ENCODE data around the gene LDHB.
"Not testable (repeated sequence)": the region's sequence is repeated elsewhere in the genome, so short reads cannot be mapped to it uniquely, and the experiment has no call there.

The LDHB gene

DNA sequence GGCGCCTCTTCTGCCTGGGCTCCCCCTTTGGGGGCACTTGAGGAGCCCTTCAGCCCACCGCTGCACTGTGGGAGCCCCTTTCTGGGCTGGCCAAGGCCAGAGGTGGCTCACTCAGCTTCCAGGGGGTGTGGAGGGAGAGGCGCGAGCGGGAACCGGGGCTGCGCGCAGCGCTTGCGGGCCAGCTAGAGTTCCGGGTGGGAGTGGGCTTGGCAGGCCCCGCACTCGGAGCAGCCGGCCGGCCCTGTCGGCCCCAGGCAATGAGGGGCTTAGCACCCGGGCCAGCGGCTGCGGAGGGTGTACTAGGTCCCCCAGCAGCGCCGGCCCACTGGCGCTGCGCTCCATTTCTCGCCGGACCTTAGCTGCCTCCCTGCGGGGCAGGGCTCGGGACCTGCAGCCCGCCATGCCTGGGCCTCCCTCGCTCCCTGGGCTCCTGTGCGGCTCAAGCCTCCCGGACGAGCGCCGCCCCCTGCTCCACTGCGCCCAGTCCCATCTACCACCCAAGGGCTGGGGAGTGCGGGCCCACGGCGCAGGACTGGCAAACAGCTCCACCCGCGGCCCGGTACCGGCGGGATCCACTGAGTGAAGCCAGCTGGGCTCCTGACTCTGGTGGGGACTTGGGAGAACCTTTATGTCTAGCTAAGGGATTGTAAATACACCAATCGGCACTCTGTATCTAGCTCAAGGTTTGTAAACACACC is 3.9 kb upstream of the LDHB start:
- not testable (repeated sequence) for DNase-seq

- no peak for DNase-seq
These were observed 1.7 kb upstream of the LDHB start for GRCh38 chr12:21659383-21659782.

- peak; percentile 37 to 39 for DNase-seq
These were observed 727 bp downstream of the LDHB start for GRCh38 chr12:21656905-21657325.

DNA sequence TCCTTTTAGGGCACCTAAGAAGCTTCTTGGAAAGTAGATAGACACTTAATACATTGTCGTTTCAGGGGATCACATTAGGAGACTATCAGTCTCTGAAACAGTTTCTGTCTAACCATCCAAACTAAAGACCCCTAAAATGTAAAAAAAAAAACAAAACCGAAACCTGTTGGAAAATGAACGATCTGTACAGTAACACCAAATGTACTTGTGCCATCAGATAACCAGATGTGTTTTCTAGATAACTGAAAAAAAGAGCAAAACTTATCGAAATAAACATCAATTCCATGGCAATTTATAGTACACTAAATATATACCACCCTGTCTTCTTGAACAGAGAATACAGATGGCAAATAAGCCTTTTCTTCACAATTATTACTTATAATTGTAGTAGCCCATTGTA is 2.1 kb downstream of the LDHB start:
- no peak for DNase-seq

- DNase-seq, result no peak
These were observed 5.8 kb downstream of the LDHB start for GRCh38 chr12:21651821-21652220.

- DNase-seq, result no peak
These were observed 6.6 kb downstream of the LDHB start for GRCh38 chr12:21650997-21651396.

DNA sequence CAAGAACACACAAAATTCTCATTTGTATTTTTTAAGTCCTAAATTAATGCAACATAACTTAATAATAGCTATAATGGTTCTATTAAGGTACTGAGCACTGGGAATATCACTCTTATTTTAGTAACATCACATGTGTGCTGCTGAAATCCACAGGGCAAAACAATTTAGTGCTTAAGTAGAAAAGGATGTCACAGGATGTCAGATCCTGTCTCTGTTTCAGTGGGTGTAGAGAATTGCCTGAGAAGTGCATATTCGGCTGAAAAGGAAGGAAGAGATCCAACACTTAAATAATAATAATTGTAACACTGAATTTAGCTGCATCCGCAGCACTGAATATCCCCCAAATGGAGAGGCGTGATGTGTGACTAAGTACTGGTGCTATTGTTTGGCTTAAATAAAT is 8.6 kb downstream of the LDHB start:
- DNase-seq, result no peak

DNA sequence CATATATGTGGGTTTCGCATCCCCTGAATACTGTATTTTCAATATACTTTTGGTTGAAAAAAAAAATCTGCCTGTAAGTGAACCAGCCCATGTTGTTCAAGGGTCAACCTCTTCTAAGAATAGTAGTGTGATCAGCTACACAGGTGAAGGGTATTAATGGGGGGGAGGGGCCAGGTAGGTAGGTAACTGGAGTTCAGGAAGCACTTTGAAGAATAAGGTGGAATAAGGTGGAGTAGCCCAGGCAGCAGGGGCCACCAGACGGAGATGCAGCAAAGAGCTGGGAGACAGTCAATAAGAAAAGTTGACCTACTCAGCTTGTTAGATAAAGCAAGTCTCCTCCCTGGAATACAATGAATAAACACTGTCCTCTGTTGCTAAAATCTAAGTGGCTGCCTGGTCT is 9.3 kb downstream of the LDHB start:
- DNase-seq, result no peak

DNA sequence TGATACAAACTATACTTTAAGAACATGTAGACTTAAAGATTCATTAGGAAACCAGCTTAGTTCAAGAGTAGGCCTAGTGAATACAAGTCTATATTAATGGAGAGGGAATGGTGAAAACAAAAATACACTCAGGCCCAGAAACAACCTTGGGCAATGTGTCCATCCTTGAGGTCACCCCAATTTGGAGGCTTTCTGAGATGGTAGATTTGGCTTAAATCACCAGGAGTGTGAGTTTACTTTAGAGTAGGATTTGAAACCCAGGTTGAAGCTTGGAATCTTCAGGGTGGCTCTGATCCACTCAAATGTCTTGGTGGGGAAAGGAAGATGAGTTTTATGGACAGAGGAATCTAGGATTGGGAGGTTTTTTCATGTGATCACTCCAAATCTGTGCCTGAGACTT is 10.5 kb downstream of the LDHB start:
- DNase-seq, result no peak

- not testable (repeated sequence) for DNase-seq
These were observed 12.6 kb downstream of the LDHB start for GRCh38 chr12:21645041-21645500.

- DNase-seq, result no peak
These were observed 13.1 kb downstream of the LDHB start for GRCh38 chr12:21644516-21644915.

- no peak for DNase-seq
These were observed 13.9 kb downstream of the LDHB start for GRCh38 chr12:21643758-21644157.

GRCh38 chr12:21642707-21643389 is 14.8 kb downstream of the LDHB start:
- no peak for DNase-seq

DNA sequence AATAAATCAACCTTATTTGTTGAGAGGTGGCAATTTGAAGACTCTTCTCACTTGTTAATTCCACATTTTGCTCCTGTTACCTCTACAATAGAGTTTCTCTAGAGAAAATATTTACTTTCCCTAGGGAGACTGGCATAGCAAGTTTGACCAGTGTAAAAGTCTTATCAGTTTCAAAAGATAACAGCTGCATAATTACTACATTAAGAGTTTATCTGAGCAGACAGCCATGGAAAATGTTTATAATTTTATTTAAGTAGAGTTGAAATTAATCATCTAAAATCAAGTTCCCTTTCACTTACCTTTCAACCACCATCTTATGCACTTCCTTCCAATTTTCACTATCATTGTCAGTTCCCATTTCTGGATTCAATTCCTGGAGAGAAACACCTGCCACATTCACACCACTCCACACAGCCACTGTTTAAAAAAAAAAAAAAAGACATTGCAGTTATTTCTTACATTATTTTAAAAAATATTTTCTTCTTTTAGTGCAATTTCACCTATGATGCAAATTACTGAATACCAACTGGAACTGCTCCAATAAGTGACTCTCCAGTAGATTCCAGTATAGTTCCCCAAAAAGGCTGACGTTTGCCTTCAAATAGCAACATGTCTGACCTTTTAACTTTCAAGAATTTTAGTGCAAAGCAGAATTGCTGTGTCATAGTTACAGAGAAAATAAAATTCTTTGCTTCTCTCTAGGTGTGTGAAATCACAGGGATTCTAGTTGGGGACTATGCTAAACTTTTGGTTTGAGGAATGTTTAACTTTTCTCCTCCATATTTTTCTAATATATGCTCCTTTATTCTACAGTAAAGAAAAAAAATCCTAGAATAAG is 19.4 kb downstream of the LDHB start:
- no peak for DNase-seq

- no peak for DNase-seq
These were observed 23.4 kb downstream of the LDHB start for GRCh38 chr12:21634245-21634644.

GRCh38 chr12:21631367-21631766 is 26.3 kb downstream of the LDHB start:
- DNase-seq, result no peak

DNA sequence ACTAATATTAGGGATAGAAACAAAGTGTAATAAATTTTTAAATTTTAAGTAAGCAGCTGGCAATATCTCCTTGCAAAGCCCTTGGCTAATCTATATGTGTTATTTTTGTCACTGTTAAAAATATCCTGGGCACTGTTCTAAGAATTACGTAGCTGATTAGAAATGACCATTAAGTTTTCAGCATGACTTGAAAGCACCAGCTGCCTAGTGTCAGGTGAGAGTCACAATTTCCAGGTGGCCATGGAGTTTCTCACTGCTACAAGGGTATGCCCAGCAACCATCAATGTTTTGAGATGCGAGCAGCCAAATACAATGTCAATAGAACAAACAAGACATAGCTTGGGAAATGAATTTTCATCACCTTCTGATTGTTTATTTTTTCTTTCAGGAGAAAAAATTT is 29.7 kb downstream of the LDHB start:
- DNase-seq, result no peak

GRCh38 chr12:21618566-21618965 is 39.1 kb downstream of the LDHB start:
- no peak for DNase-seq

DNA sequence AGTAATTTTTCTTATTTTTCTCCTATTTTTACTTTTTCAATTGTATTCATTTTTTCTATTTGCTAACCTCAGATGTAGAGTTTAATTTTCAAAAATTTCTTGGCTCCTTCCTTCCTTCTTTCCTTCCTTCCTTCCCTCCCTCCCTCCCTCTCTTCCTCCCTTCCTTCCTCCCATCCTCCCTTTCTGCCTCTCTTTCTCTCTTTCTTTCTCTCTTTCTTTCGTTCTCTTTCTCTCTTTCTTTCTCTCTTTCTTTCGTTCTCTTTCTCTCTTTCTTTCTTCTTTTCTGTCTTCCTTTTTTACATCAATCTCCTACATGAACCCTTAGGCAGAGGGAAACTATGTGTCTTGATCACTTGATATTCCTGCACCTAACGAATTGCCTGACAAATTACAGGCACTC is 40.6 kb downstream of the LDHB start:
- no peak for DNase-seq

- DNase-seq, result peak in 1 of 2 experiments; percentile 11
These were observed 42.2 kb downstream of the LDHB start for GRCh38 chr12:21615431-21615830.

- no peak for DNase-seq
These were observed 43.1 kb downstream of the LDHB start for GRCh38 chr12:21614506-21614905.

DNA sequence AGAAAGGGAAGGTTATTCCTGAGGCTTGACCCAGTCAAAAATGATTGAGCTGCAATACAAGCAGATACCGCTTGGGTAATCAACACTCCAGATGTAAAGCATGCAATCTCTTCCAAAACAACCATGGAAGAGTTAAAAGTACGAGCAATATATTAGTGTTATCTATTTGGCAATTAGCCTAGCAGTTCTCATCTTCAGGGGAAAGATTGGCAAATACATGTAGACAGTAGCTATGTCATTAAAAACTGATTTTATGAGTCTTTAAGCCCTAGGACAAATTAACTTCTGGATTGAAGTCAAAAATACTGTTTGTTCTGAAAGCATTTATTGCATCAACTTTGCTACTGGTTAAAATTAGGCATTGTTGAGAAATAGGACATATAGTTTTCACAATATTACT is 43.7 kb downstream of the LDHB start:
- no peak for DNase-seq

DNA sequence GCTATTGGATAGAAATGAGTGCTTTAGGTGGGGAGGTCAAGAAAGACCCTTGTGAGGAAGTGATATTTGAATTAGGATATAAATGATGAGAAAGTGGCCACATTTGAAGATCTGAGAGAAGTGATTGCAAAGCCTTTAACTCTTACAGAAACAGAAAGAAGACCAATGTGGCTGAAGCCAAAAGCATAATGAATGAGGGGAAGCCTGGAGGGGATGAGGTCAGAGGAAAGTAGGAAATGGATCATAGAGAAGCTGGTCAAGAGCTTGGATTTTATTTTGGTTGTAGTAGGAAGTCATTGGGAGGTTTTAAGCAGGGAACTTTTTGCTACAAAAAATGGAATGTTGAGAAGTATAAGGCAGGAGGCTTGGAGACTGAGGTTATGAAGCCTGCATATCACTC is 49.4 kb downstream of the LDHB start:
- no peak for DNase-seq

DNA sequence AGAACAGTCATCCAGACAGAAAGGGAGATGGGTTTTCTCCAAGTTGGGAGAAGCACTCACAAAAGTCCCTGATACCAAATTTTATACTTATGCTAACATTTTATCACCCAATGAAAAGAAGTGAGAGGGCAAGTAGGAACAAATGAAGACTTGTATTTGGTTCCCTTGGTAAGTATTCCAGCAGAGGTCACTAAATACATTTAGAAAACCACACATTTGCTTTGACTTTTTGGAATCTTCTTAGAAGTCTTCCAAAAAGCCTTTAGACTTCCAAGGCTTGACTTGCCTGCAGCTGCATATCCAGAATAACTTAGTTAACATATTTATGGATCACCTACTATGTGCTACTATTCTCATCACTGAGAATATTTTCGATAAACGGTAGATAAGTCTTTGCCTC is 49.9 kb downstream of the LDHB start:
- DNase-seq, result no peak

Measured in stimulated activated CD4-positive, alpha-beta T cell treated with anti-CD3 and anti-CD28 coated beads, Interleukin-4, amount 100 ng/mL, for 4 hours (primary cell).